Panc1 (cell line): ENCODE data around the gene PSG7.
"Not testable (repeated sequence)": the region's sequence is repeated elsewhere in the genome, so short reads cannot be mapped to it uniquely, and the experiment has no call there.

Experiments
- CTCF ChIP-seq: fragments of 450-650 bp; IDR thresholded peaks from 2 replicates; pipeline ENCODE4 v1.5.1; 2017; ENCODE audit warnings: mild to moderate bottlenecking
- POLR2AphosphoS5 ChIP-seq: IDR thresholded peaks from 2 replicates; pipeline ENCODE4 v1.6.1; 2012; ENCODE audit warnings: mild to moderate bottlenecking, low read depth, low read length, moderate library complexity
- REST ChIP-seq, 2 experiments: IDR thresholded peaks; 2 replicates each; pipeline ENCODE4 v1.6.1; 2011 to 2012; ENCODE audit warnings: low read depth in 2 of 2, control low read depth in 1 of 2, low read length in 1 of 2, mild to moderate bottlenecking in 1 of 2, moderate library complexity in 1 of 2; ENCODE audit not compliant: insufficient read depth in 1 of 2
- TCF7L2 ChIP-seq: IDR thresholded peaks from 2 replicates; pipeline ENCODE4 v1.6.1; 2011; ENCODE audit warnings: mild to moderate bottlenecking, low read depth, low read length, inconsistent platforms

GRCh38 chr19:42982111-42982510 lies 45.1 kb upstream of the PSG7 start:
- TF ChIP-seq CTCF; POLR2AphosphoS5; REST (IDR thresholded peaks at IDR 0.05; ENCODE audit: insufficient read depth in 1 of 2, low read depth in 2 of 2, low read length in 1 of 2); TCF7L2: not testable (repeated sequence)
